GM23338 (cell line): ENCODE data around the gene TNFRSF1A. TPM values are rescaled to one million over a fixed set of nuclear protein-coding genes. Genes with fewer than 3 reads are reported as not detected.
A peak's percentile ranks its signal among the peaks of the same experiment; 100 is the strongest.

Source experiments
- ATAC-seq: fragments of 200-7000 bp; cut with Tn5 transposase; 3 replicates; pipeline ENCODE4 v1.9.1; 2020
- DNase-seq: peaks from one replicate; pipeline ENCODE4 v3.0.0-alpha.2; 2015; ENCODE audit warnings: low spot score
- H2AFZ ChIP-seq: fragments of 200-600 bp; sonication (generic); 2 replicates; pipeline ENCODE4 v1.8.0; 2016; ENCODE audit warnings: antibody characterized with exemption, mild to moderate bottlenecking, moderate library complexity
- H3F3A ChIP-seq: fragments of 200-600 bp; sonication (generic); replicated peaks from 2 replicates; pipeline ENCODE4 v1.8.0; 2017; ENCODE audit warnings: antibody characterized with exemption, mixed run types, low read depth
- H3K27ac ChIP-seq: fragments of 200-600 bp; sonication (generic); 2 replicates; pipeline ENCODE4 v1.6.1; 2016; ENCODE audit warnings: low read depth
- H3K27me3 ChIP-seq: fragments of 200-600 bp; sonication (generic); 2 replicates; pipeline ENCODE4 v1.8.0; 2016; ENCODE audit warnings: mild to moderate bottlenecking, mixed run types, moderate library complexity; ENCODE audit not compliant: insufficient read depth
- H3K36me3 ChIP-seq: fragments of 200-600 bp; sonication (generic); 2 replicates; pipeline ENCODE4 v1.8.0; 2016; ENCODE audit warnings: mild to moderate bottlenecking; ENCODE audit not compliant: insufficient read depth
- H3K4me1 ChIP-seq: fragments of 200-600 bp; sonication (generic); 2 replicates; pipeline ENCODE4 v1.8.0; 2016; ENCODE audit warnings: mild to moderate bottlenecking, moderate library complexity; ENCODE audit not compliant: insufficient read depth
- H3K4me2 ChIP-seq: fragments of 200-600 bp; sonication (generic); 2 replicates; pipeline ENCODE4 v1.7.1; 2017; ENCODE audit warnings: mixed run types
- H3K4me3 ChIP-seq: fragments of 200-600 bp; sonication (generic); 2 replicates; pipeline ENCODE4 v1.6.1; 2016; ENCODE audit warnings: mixed run types
- H3K79me2 ChIP-seq: fragments of 200-600 bp; sonication (generic); replicated peaks from 2 replicates; pipeline ENCODE4 v1.8.0; 2017; ENCODE audit warnings: mild to moderate bottlenecking; ENCODE audit not compliant: insufficient read depth
- H3K9me2 ChIP-seq: fragments of 200-600 bp; sonication (generic); 2 replicates; pipeline ENCODE4 v1.8.0; 2017; ENCODE audit not compliant: insufficient read depth
- H4K20me1 ChIP-seq: fragments of 200-600 bp; sonication (generic); replicated peaks from 2 replicates; pipeline ENCODE4 v1.8.0; 2017; ENCODE audit warnings: mild to moderate bottlenecking; ENCODE audit not compliant: insufficient read depth
- H3K27ac Mint-ChIP-seq: 2 replicates; pipeline ENCODE4 v1.8.0; 2020; ENCODE audit warnings: inconsistent platforms, mild to moderate bottlenecking, moderate library complexity, mixed read lengths
- H3K27me3 Mint-ChIP-seq: 3 replicates; pipeline ENCODE4 v1.8.0; 2022; ENCODE audit warnings: low read depth, mild to moderate bottlenecking, moderate library complexity, mixed read lengths, inconsistent platforms; ENCODE audit not compliant: insufficient read depth, poor library complexity
- H3K36me3 Mint-ChIP-seq: 3 replicates; pipeline ENCODE4 v1.8.0; 2021; ENCODE audit warnings: low read depth, mild to moderate bottlenecking, inconsistent platforms, moderate library complexity, mixed read lengths
- H3K4me1 Mint-ChIP-seq: 3 replicates; pipeline ENCODE4 v1.8.0; 2020; ENCODE audit warnings: mild to moderate bottlenecking, inconsistent platforms, mixed read lengths
- H3K4me3 Mint-ChIP-seq: 3 replicates; pipeline ENCODE4 v1.8.0; 2021; ENCODE audit warnings: moderate library complexity, mild to moderate bottlenecking, inconsistent platforms, mixed read lengths
- H3K9me3 Mint-ChIP-seq: 3 replicates; pipeline ENCODE4 v1.8.0; 2020; ENCODE audit warnings: moderate library complexity, mild to moderate bottlenecking, inconsistent platforms, mixed read lengths
- CREB1 ChIP-seq: fragments of 250-450 bp; sonication (Bioruptor Pico); IDR thresholded peaks from 2 replicates; pipeline ENCODE4 v1.5.0; 2020; ENCODE audit warnings: low read depth, mild to moderate bottlenecking, moderate library complexity
- EZH2 ChIP-seq: fragments of 200-600 bp; sonication (generic); IDR thresholded peaks from one replicate; pipeline ENCODE4 v1.8.0; 2017; ENCODE audit warnings: antibody characterized with exemption, mild to moderate bottlenecking, low read depth; ENCODE audit not compliant: unreplicated experiment
- JUNB ChIP-seq: IDR thresholded peaks from one replicate; pipeline ENCODE4 v1.6.1; 2016; ENCODE audit warnings: antibody characterized with exemption; ENCODE audit not compliant: unreplicated experiment
- POLR2AphosphoS5 ChIP-seq: IDR thresholded peaks from 2 replicates; pipeline ENCODE4 v1.6.1; 2016; ENCODE audit warnings: antibody characterized with exemption, low read depth
- ZNF114 ChIP-seq: fragments of 250-450 bp; sonication (Bioruptor Pico); IDR thresholded peaks from 2 replicates; pipeline ENCODE4 v1.5.0; 2020; ENCODE audit warnings: mild to moderate bottlenecking, moderate library complexity
- polyA plus RNA-seq: library from polyadenylated mRNA; unstranded; fragments of >200 nt; fragmentation: Nextera tagmentation; extraction: Ambion mirVana; gene quantifications from 2 replicates; pipeline ENCODE4 v1.2.1, GENCODE V29; 2016
- total RNA-seq: library from RNA; depleted of rRNA; stranded (reverse); fragments of >200 nt; shearing (Covaris generic); gene quantifications from 2 replicates; pipeline ENCODE4 v1.2.3, GENCODE V29; 2014
- TF ChIP-seq, protein P1 (sequence below): fragments of 250-450 bp; sonication (Bioruptor Pico); IDR thresholded peaks from 2 replicates; pipeline ENCODE4 v1.5.0; 2020; ENCODE audit warnings: mild to moderate bottlenecking, moderate library complexity
- TF ChIP-seq, protein P2 (sequence below), 2 experiments: fragments of 200-600 bp in 1 of 2; sonication (generic) in 1 of 2; conservative IDR thresholded peaks; 2 replicates each; pipeline versions ENCODE4 v1.5.1 to v1.6.1; 2016 to 2017; ENCODE audit warnings: antibody characterized with exemption in 2 of 2, low read depth in 2 of 2, mild to moderate bottlenecking in 2 of 2, moderate library complexity in 1 of 2

Gene TNFRSF1A
- total and polyA plus RNA-seq, 2 experiments from 2014 or later, result 24.3 to 43.4 TPM

DNA sequence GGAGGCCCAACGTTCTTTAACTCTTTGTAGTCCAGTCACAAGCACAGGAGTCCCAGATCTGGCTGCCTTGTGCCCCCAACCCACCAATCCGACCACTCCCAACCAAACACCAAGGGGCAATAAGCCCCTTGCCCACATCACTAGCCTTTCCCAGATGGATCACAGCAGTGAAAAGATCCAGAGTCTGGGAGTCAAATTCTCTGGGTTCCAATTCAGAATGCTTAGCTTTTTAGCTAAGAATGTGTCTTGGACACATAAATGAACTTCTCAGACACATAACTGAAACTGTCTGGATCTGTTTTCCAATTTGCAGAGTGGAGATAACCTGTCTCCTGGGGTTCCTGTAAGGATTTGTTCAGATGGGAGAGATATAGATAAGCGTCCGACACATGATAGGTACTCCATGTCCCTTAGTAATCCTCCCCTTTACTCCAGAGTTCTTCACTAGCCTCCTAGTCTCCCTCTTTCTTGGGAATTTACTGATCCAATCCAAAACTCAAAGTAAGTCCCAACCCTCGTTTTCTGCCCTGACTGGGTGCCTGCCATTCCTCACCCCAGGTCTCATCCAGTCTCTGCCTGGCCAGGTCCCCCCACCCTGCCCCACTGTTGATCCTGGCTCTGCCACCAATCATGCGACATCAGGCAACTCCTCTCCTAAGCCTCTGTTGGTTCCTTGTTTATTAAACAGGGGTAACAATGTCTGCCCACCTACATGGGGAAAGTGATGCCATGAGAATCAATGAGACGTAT, 439 bp upstream of the TNFRSF1A start (continued):
- TF ChIP-seq, protein P1, sequence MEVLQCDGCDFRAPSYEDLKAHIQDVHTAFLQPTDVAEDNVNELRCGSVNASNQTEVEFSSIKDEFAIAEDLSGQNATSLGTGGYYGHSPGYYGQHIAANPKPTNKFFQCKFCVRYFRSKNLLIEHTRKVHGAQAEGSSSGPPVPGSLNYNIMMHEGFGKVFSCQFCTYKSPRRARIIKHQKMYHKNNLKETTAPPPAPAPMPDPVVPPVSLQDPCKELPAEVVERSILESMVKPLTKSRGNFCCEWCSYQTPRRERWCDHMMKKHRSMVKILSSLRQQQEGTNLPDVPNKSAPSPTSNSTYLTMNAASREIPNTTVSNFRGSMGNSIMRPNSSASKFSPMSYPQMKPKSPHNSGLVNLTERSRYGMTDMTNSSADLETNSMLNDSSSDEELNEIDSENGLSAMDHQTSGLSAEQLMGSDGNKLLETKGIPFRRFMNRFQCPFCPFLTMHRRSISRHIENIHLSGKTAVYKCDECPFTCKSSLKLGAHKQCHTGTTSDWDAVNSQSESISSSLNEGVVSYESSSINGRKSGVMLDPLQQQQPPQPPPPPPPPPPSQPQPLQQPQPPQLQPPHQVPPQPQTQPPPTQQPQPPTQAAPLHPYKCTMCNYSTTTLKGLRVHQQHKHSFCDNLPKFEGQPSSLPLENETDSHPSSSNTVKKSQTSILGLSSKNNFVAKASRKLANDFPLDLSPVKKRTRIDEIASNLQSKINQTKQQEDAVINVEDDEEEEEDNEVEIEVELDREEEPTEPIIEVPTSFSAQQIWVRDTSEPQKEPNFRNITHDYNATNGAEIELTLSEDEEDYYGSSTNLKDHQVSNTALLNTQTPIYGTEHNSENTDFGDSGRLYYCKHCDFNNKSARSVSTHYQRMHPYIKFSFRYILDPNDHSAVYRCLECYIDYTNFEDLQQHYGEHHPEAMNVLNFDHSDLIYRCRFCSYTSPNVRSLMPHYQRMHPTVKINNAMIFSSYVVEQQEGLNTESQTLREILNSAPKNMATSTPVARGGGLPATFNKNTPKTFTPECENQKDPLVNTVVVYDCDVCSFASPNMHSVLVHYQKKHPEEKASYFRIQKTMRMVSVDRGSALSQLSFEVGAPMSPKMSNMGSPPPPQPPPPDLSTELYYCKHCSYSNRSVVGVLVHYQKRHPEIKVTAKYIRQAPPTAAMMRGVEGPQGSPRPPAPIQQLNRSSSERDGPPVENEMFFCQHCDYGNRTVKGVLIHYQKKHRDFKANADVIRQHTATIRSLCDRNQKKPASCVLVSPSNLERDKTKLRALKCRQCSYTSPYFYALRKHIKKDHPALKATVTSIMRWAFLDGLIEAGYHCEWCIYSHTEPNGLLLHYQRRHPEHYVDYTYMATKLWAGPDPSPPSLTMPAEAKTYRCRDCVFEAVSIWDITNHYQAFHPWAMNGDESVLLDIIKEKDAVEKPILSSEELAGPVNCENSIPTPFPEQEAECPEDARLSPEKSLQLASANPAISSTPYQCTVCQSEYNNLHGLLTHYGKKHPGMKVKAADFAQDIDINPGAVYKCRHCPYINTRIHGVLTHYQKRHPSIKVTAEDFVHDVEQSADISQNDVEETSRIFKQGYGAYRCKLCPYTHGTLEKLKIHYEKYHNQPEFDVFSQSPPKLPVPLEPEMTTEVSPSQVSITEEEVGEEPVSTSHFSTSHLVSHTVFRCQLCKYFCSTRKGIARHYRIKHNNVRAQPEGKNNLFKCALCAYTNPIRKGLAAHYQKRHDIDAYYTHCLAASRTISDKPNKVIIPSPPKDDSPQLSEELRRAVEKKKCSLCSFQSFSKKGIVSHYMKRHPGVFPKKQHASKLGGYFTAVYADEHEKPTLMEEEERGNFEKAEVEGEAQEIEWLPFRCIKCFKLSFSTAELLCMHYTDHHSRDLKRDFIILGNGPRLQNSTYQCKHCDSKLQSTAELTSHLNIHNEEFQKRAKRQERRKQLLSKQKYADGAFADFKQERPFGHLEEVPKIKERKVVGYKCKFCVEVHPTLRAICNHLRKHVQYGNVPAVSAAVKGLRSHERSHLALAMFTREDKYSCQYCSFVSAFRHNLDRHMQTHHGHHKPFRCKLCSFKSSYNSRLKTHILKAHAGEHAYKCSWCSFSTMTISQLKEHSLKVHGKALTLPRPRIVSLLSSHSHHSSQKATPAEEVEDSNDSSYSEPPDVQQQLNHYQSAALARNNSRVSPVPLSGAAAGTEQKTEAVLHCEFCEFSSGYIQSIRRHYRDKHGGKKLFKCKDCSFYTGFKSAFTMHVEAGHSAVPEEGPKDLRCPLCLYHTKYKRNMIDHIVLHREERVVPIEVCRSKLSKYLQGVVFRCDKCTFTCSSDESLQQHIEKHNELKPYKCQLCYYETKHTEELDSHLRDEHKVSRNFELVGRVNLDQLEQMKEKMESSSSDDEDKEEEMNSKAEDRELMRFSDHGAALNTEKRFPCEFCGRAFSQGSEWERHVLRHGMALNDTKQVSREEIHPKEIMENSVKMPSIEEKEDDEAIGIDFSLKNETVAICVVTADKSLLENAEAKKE (CRISPR knock-in tag), result no peak

DNA sequence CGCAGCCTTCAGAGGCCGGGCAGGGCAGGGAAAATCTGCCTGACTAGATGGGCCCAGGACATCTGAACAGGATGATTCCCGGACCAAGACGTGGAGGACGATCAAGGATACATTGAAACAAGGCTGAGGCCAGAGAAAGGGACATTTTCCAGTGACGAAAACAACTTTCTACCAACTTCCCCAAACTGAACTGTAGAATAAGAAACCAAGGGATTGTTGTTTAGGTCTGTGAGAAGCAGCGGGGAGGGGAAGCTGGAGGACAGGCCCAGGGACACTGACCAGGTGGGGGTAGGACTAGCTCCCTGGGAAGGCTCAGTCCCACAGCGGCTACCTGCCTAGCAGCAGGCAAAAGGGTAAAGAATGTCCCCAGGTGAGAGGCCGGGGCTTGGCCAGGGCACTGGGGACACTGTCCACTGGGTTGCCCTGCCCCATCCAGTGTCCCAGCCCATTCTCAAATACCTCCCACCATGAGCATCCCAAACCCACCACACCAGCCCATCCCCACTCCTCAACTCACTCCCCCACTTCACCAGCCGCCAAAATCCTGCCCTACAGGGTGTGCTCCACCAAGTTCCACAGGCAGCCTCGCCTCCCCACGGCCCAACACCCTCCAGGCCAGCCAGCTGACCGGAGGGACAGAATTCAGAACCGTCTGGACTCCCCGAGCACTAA, 995 bp downstream of the TNFRSF1A start:
- Histone ChIP-seq H3K79me2 (peaks cover 51% of the 10 kb centered on the region), H3F3A (peaks cover 18% of the 10 kb centered on the region), H3K27ac (peak overlapping the region; percentile 90), H3K36me3 (no peaks in the 10 kb centered on the region), H2AFZ (no peak overlapping the region), H4K20me1 (0 out of 2 replicates have a peak, but pooled peaks cover 3% of the 10 kb centered on the region), H3K4me3 (peak overlapping the region; percentile 96), H3K4me1 (peaks cover 66% of the 10 kb centered on the region), H3K4me2 (peak overlapping the region; percentile 96), H3K27me3 (no peaks in the 10 kb centered on the region), H3K9me2 (no peaks in the 10 kb centered on the region)
- ATAC-seq (no peak; the same call in 2 of the 3 replicates), DNase-seq (no peak)
- H3K27ac Mint-ChIP-seq, result peak overlapping the region; percentile 79
- peaks cover 20% of the 10 kb centered on the region for H3K4me1 Mint-ChIP-seq
- H3K27me3 Mint-ChIP-seq, result peaks cover 9% of the 10 kb centered on the region
- H3K9me3 Mint-ChIP-seq, result no peaks in the 10 kb centered on the region
- H3K4me3 Mint-ChIP-seq, result no peak overlapping the region
- no peak for TF ChIP-seq EZH2
- no peak for TF ChIP-seq POLR2AphosphoS5
- TF ChIP-seq, protein P2, sequence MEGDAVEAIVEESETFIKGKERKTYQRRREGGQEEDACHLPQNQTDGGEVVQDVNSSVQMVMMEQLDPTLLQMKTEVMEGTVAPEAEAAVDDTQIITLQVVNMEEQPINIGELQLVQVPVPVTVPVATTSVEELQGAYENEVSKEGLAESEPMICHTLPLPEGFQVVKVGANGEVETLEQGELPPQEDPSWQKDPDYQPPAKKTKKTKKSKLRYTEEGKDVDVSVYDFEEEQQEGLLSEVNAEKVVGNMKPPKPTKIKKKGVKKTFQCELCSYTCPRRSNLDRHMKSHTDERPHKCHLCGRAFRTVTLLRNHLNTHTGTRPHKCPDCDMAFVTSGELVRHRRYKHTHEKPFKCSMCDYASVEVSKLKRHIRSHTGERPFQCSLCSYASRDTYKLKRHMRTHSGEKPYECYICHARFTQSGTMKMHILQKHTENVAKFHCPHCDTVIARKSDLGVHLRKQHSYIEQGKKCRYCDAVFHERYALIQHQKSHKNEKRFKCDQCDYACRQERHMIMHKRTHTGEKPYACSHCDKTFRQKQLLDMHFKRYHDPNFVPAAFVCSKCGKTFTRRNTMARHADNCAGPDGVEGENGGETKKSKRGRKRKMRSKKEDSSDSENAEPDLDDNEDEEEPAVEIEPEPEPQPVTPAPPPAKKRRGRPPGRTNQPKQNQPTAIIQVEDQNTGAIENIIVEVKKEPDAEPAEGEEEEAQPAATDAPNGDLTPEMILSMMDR (conservative IDR thresholded peaks at IDR 0.05; ENCODE audit: low read depth in 2 of 2), result no peak
- no peak for TF ChIP-seq ZNF114 (CRISPR knock-in tag)
- no peak for TF ChIP-seq CREB1 (CRISPR knock-in tag)
- TF ChIP-seq JUNB, result no peak
- peaks cover 6% of the 10 kb centered on the region; the same call in 1 of the 3 replicates for H3K36me3 Mint-ChIP-seq
